ENCODE results near the gene ARL10.
A peak's percentile ranks its signal among the peaks of the same experiment; 100 is the strongest.

ARL10 gene

DNA sequence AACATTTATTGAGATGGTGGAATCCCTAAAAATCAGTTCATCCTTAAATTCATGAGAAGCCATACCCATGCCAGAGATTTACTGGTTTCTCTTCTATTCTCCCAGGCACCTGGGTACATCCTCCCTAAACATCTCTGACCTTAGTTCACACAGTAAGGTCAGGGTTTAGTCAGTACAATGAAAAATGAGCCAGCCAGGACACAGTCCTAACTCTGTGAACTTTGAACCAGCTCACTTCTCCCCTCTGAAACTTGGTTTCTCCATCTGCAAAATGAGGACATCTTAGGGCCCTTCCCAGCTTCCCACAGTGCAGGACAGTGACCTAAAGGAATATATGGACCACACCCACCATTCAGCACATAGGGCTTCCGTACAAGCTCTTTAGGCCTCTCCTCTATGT is 21.2 kb downstream of the ARL10 start:
- ChIA-PET CTCF (interaction anchor here (0.7 to 2.1 kb wide), 4 partner anchors 16 to 187 kb away, joined by 3 to 7 read pairs (median 4); partner anchors contain the start of gene KIAA1191), POLR2A (no interaction called here)
- TF ChIP-seq, protein P1, sequence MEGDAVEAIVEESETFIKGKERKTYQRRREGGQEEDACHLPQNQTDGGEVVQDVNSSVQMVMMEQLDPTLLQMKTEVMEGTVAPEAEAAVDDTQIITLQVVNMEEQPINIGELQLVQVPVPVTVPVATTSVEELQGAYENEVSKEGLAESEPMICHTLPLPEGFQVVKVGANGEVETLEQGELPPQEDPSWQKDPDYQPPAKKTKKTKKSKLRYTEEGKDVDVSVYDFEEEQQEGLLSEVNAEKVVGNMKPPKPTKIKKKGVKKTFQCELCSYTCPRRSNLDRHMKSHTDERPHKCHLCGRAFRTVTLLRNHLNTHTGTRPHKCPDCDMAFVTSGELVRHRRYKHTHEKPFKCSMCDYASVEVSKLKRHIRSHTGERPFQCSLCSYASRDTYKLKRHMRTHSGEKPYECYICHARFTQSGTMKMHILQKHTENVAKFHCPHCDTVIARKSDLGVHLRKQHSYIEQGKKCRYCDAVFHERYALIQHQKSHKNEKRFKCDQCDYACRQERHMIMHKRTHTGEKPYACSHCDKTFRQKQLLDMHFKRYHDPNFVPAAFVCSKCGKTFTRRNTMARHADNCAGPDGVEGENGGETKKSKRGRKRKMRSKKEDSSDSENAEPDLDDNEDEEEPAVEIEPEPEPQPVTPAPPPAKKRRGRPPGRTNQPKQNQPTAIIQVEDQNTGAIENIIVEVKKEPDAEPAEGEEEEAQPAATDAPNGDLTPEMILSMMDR (IDR thresholded peaks at IDR 0.05; ENCODE audit: control extremely low read depth, extremely low read depth, low read depth, missing control alignments) = no peak
- DNase-seq (ENCODE audit: extremely low spot score) = no peak

DNA sequence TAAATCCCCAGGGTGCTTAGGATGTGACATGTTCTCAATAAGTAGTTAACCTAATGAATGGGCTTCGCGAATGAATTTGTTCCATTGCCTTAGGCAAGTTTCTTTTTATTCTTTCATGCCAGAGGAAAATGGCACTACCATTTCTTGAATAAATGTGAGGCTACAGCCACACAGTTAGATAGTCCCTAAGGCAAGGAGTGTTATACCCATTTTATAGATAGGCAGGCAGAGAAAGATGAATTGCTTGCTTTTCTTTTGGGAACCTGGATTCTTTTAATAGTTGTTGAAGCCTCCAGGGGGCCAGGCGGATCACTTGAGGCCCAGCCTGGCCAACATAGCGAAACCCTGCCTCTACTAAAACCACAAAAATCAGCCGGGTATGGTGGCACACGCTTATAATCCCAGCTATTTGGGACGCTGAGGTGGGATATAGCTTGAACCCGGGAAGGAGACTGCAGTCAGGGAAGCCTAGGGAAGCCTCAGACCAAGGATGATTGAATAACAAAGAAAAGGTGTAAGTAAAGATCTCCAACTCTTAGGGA is 22.2 kb downstream of the ARL10 start:
- ChIA-PET POLR2A (no interaction called here), CTCF (interaction anchor here (0.7 to 2.1 kb wide), 3 partner anchors 33 to 270 kb away, joined by 3 to 5 read pairs (median 3); no protein-coding TSS in a partner anchor)
- TF ChIP-seq, protein P1 (IDR thresholded peaks at IDR 0.05; ENCODE audit: control extremely low read depth, extremely low read depth, low read depth, missing control alignments) = no peak
- DNase-seq (ENCODE audit: extremely low spot score) = no peak

DNA sequence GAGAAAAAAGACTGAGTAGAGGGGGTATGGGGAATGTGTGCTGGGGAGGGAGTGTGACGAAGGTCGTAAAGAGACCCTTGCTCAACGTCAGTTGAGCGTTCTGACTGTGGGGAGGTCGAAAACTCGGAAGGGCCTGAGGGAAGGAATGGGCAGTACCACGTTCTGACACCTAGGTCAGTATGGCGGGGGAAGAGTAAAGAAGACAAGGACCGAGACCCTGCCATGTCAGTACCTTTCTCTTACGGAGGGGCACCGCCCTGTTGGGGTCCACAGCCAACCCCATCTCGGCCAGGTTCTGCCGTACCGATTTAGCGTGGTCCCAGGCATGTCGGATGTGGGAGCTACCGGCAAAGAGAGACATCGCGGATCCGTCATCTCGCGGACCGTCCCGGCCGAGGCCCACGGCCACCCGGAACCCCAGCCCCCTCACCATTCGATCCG is 22.7 kb downstream of the ARL10 start:
- CTCF ChIA-PET = interaction anchor here (0.7 to 2.1 kb wide), 2 partner anchors 34 to 270 kb away, joined by 3 to 5 read pairs; no protein-coding TSS in a partner anchor

DNA sequence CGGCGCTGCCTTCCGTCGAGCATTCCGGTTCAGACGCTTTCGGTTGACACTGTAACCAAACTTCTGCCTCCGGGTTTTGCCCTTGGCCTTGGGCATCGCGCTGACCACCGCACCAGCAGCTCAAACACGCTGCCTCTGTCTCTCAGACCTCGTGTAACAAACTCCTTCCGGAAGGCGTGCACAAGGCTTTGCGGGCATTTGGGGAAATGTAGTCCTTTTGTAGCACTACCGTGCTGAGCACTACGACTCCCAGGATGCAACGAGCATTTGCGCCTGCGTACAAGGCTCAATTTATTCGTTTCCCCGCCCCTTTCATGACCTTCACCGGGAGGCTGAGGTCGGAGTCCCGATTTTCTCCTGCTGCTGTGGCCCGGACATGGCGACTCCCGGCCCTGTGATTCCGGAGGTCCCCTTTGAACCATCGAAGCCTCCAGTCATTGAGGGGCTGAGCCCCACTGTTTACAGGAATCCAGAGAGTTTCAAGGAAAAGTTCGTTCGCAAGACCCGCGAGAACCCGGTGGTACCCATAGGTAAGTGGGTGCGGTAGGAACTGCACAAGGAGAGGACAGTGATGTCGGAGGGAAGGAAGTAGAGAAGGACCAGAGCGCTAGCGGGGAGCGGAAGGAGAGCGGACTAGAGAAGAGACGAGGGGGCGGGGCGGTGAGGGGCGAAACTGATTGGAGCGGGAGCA is 23.3 kb downstream of the ARL10 start, which contains the start of the genes HIGD2A and NOP16:
TSS of gene HIGD2A (plus strand) at position 308 of the 691 bp plus-strand sequence. CDS start at position 377, 69 bp downstream.
TSS of gene NOP16 (minus strand) at position 155 of the 691 bp plus-strand sequence. CDS start at position 96, 59 bp downstream.
- TF ChIP-seq, protein P1 (IDR thresholded peaks at IDR 0.05; ENCODE audit: control extremely low read depth, extremely low read depth, low read depth, missing control alignments) = no peak
- peak; percentile 96 for DNase-seq (ENCODE audit: extremely low spot score)
- ChIA-PET CTCF (interaction anchor here (0.7 kb wide), 1 partner anchor 269 kb away, joined by 3 read pairs; no protein-coding TSS in a partner anchor), POLR2A (interaction anchor here (1.4 kb wide), 1 partner anchor 27 kb away, joined by 6 read pairs; the partner anchor contains the start of gene KIAA1191)

More for the DNA sequence above, 22.7 kb downstream of the ARL10 start:
- DNase-seq (ENCODE audit: extremely low spot score) = no peak
- TF ChIP-seq, protein P1 (IDR thresholded peaks at IDR 0.05; ENCODE audit: control extremely low read depth, extremely low read depth, low read depth, missing control alignments) = no peak
- POLR2A ChIA-PET = interaction anchor here (1.4 kb wide), 1 partner anchor 26 kb away, joined by 6 read pairs; the partner anchor contains the start of gene KIAA1191

DNA sequence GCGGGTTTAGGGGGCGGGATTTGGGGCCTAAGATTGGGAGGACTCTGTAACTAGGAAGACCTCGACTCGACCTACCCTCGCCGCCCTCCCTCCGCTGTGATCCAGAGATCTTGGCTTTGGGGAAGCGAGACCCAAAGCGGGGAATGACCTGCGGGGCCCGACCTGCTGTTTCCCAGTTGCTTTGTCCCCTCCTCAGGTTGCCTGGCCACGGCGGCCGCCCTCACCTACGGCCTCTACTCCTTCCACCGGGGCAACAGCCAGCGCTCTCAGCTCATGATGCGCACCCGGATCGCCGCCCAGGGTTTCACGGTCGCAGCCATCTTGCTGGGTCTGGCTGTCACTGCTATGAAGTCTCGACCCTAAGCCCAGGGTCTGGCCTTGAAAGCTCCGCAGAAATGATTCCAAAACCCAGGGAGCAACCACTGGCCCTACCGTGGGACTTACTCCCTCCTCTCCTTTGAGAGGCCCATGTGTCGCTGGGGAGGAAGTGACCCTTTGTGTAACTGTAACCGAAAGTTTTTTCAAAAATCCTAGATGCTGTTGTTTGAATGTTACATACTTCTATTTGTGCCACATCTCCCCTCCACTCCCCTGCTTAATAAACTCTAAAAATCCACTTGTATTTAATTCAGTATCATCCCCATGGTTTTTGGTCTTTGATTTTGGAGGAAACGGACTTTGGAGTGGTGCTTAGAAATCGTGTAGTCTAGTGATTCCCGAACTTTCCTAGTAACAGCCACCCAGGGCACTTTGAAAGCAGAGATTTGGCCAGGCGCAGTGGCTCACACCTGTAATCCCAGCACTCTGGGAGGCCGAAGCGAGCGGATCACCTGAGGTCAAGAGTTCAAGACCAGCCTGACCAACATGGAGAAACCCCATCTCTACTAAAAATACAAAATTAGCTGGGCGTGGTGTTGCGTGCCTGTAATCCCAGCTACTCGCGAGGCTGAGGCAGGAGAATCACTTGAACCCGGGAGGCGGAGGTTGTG is 24.1 kb downstream of the ARL10 start:
- TF ChIP-seq, protein P1 (IDR thresholded peaks at IDR 0.05; ENCODE audit: control extremely low read depth, extremely low read depth, low read depth, missing control alignments) = no peak
- ChIA-PET POLR2A (interaction anchor here (0.7 to 1.4 kb wide), 2 partner anchors 28 to 421 kb away, joined by 5 to 6 read pairs; partner anchors contain the start of genes KIAA1191 and THOC3), CTCF (interaction anchor here (1.4 kb wide), 1 partner anchor 15 kb away, joined by 3 read pairs; no protein-coding TSS in a partner anchor)
- DNase-seq (ENCODE audit: extremely low spot score) = no peak
